Measurements from ENCODE around the gene HOXB5.

DNA sequence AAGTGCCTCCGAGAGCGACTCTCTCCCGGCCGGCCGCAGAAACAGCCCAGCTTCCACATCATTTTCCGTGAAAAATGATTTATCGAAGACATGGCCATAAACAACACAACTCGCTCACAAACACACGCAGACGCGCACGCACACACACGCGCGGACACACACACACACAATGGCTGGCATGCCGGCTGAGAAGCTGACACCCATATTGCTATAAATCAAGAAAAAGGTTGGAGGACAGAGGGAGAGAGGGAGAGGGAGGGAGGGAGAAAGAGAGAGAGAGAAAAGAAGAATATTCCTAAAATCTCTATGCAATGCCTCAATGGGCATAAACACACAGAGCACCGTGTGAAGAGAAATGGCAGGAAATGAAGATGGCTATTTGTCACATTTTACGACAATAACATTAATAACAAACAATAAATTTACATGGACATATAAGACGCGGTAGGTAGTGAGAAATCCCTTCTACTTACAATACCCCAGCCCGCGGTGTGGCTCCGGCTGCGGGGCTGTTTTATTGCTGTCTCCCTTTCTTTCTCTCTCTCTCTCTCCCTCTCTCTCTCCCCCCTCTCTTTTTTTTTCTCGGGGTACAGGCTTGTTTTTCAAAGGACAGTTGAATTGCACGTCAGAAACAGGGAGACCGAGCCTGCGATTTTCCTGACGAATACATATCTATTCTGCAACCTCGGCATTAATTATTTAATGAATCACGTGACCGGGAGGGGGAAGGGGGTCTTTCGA is 24.9 kb downstream of the HOXB5 start:
- TF ChIP-seq, protein P1, sequence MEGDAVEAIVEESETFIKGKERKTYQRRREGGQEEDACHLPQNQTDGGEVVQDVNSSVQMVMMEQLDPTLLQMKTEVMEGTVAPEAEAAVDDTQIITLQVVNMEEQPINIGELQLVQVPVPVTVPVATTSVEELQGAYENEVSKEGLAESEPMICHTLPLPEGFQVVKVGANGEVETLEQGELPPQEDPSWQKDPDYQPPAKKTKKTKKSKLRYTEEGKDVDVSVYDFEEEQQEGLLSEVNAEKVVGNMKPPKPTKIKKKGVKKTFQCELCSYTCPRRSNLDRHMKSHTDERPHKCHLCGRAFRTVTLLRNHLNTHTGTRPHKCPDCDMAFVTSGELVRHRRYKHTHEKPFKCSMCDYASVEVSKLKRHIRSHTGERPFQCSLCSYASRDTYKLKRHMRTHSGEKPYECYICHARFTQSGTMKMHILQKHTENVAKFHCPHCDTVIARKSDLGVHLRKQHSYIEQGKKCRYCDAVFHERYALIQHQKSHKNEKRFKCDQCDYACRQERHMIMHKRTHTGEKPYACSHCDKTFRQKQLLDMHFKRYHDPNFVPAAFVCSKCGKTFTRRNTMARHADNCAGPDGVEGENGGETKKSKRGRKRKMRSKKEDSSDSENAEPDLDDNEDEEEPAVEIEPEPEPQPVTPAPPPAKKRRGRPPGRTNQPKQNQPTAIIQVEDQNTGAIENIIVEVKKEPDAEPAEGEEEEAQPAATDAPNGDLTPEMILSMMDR (IDR thresholded peaks at IDR 0.05; ENCODE audit: poor library complexity) = no peak
- TF ChIP-seq EZH2phosphoT487 (IDR thresholded peaks at IDR 0.05; ENCODE audit: low read depth, severe bottlenecking, unreplicated experiment) = peak; percentile 20
- TF ChIP-seq EZH2 (IDR thresholded peaks at IDR 0.05; ENCODE audit: borderline replicate concordance) = peak; percentile 93
